HG03442 (cell line): ENCODE data around the gene PCSK2.

Experiments used
- ATAC-seq: cut with Tn5 transposase; IDR thresholded peaks from one replicate; pipeline ENCODE4 v1.9.1; 2021; ENCODE audit warnings: mild to moderate bottlenecking, moderate library complexity; ENCODE audit not compliant: unreplicated experiment

Gene PCSK2

GRCh38 chr20:17441745-17442144 is 214.9 kb downstream of the PCSK2 start:
- no peak for ATAC-seq

GRCh38 chr20:17442588-17442987 is 215.7 kb downstream of the PCSK2 start:
- ATAC-seq: no peak

GRCh38 chr20:17443131-17443858 is 216.5 kb downstream of the PCSK2 start:
- ATAC-seq: no peak

GRCh38 chr20:17444091-17444490 is 217.3 kb downstream of the PCSK2 start:
- no peak for ATAC-seq

GRCh38 chr20:17445543-17445942 is 218.7 kb downstream of the PCSK2 start:
- ATAC-seq: no peak

- no peak for ATAC-seq
These were observed 219.3 kb downstream of the PCSK2 start for GRCh38 chr20:17446171-17446570.

GRCh38 chr20:17448071-17448470 is 221.2 kb downstream of the PCSK2 start:
- ATAC-seq: no peak

GRCh38 chr20:17449031-17449430 is 222.2 kb downstream of the PCSK2 start:
- no peak for ATAC-seq

- no peak for ATAC-seq
These were observed 225.6 kb downstream of the PCSK2 start for GRCh38 chr20:17452441-17452840.

GRCh38 chr20:17453592-17453991 is 226.8 kb downstream of the PCSK2 start:
- ATAC-seq: no peak

- no peak for ATAC-seq
These were observed 229.4 kb downstream of the PCSK2 start for GRCh38 chr20:17456279-17456678.

GRCh38 chr20:17457079-17457478 is 230.2 kb downstream of the PCSK2 start:
- no peak for ATAC-seq

GRCh38 chr20:17457588-17458190 is 230.8 kb downstream of the PCSK2 start:
- ATAC-seq: no peak

- ATAC-seq: no peak
These were observed 233.3 kb downstream of the PCSK2 start for GRCh38 chr20:17460119-17460518.

GRCh38 chr20:17461941-17462340 is 235.1 kb downstream of the PCSK2 start:
- ATAC-seq: no peak

- no peak for ATAC-seq
These were observed 236.9 kb downstream of the PCSK2 start for GRCh38 chr20:17463711-17464110.

- ATAC-seq: no peak
These were observed 238.4 kb downstream of the PCSK2 start for GRCh38 chr20:17465236-17465635.

GRCh38 chr20:17466641-17467040 is 239.8 kb downstream of the PCSK2 start:
- no peak for ATAC-seq

- ATAC-seq: no peak
These were observed 240.3 kb downstream of the PCSK2 start for GRCh38 chr20:17467120-17467655.

GRCh38 chr20:17468073-17468840 is 241.4 kb downstream of the PCSK2 start:
- ATAC-seq: no peak

GRCh38 chr20:17469246-17470030 is 242.6 kb downstream of the PCSK2 start:
- ATAC-seq: no peak
